Right renal pelvis (tissue), 4 donors: ENCODE data around the gene SORBS2. TPM values are rescaled to one million over a fixed set of nuclear protein-coding genes. Genes with fewer than 3 reads are reported as not detected.
"Not testable (repeated sequence)": the region's sequence is repeated elsewhere in the genome, so short reads cannot be mapped to it uniquely, and the experiment has no call there.

Experiments
- DNase-seq, 4 donors: peaks; one replicate each; pipeline ENCODE4 v3.0.0-alpha.2; 2013; ENCODE audit warnings: low read depth in 4 of 4, low spot score in 3 of 4, missing footprints in 1 of 4
- polyA plus RNA-seq, 4 donors: library from polyadenylated mRNA; unstranded; fragments of 120-200 nt; gene quantifications; one replicate each; pipeline ENCODE4 v1.2.1, GENCODE V29; 2013; ENCODE audit not compliant: insufficient read length in 4 of 4

The SORBS2 gene
- polyA plus RNA-seq, 4 donors, result 68.7 to 80.9 (median 71.8) TPM

GRCh38 chr4:185716577-185717376 lies 95.2 kb downstream of the SORBS2 start:
- no peak for DNase-seq

GRCh38 chr4:185716141-185716551 lies 95.8 kb downstream of the SORBS2 start:
- DNase-seq, result no peak

GRCh38 chr4:185714524-185714923 lies 97.5 kb downstream of the SORBS2 start:
- DNase-seq, result not testable (repeated sequence)

GRCh38 chr4:185713731-185714130 lies 98.3 kb downstream of the SORBS2 start:
- DNase-seq, result no peak

- no peak for DNase-seq
These were observed 98.7 kb downstream of the SORBS2 start for GRCh38 chr4:185713272-185713671.

- no peak for DNase-seq
These were observed 99.5 kb downstream of the SORBS2 start for GRCh38 chr4:185712350-185713024.

- DNase-seq, result no peak
These were observed 100.3 kb downstream of the SORBS2 start for GRCh38 chr4:185711726-185712125.

- no peak for DNase-seq
These were observed 101.5 kb downstream of the SORBS2 start for GRCh38 chr4:185710487-185710995.

- DNase-seq, result no peak
These were observed 102.0 kb downstream of the SORBS2 start for GRCh38 chr4:185709802-185710486.

GRCh38 chr4:185708348-185708747 lies 103.6 kb downstream of the SORBS2 start:
- DNase-seq, result no peak

- DNase-seq, result not testable (repeated sequence)
These were observed 104.4 kb downstream of the SORBS2 start for GRCh38 chr4:185707622-185708021.

GRCh38 chr4:185702147-185702663 lies 109.8 kb downstream of the SORBS2 start:
- DNase-seq, result no peak

- DNase-seq, result no peak
These were observed 111.4 kb downstream of the SORBS2 start for GRCh38 chr4:185700630-185701029.

- no peak for DNase-seq
These were observed 111.9 kb downstream of the SORBS2 start for GRCh38 chr4:185700048-185700447.

GRCh38 chr4:185697488-185697887 lies 114.5 kb downstream of the SORBS2 start:
- no peak for DNase-seq

GRCh38 chr4:185695743-185696142 lies 116.3 kb downstream of the SORBS2 start:
- no peak for DNase-seq

GRCh38 chr4:185693548-185694215 lies 118.3 kb downstream of the SORBS2 start:
- DNase-seq, result no peak

- no peak for DNase-seq
These were observed 122.6 kb downstream of the SORBS2 start for GRCh38 chr4:185689407-185689806.

GRCh38 chr4:185685804-185686203 lies 126.2 kb downstream of the SORBS2 start:
- no peak for DNase-seq

GRCh38 chr4:185683896-185684295 lies 128.1 kb downstream of the SORBS2 start:
- no peak for DNase-seq
